HFFc6 (cell line): Measurements from ENCODE around the gene ZSCAN5C. TPM values are rescaled to one million over a fixed set of nuclear protein-coding genes. Genes with fewer than 3 reads are reported as not detected.

Experiments used
- DNase-seq: peaks from one replicate; pipeline ENCODE4 v3.0.0-alpha.2; 2018
- H3K27ac Mint-ChIP-seq: 2 replicates; pipeline ENCODE4 v1.8.0; 2020; ENCODE audit warnings: mild to moderate bottlenecking, mixed read lengths
- H3K27me3 Mint-ChIP-seq: 2 replicates; pipeline ENCODE4 v1.8.0; 2021; ENCODE audit warnings: mild to moderate bottlenecking, moderate library complexity, mixed read lengths; ENCODE audit not compliant: insufficient read depth
- H3K36me3 Mint-ChIP-seq: 2 replicates; pipeline ENCODE4 v1.8.0; 2021; ENCODE audit warnings: low read depth, mixed read lengths
- H3K4me1 Mint-ChIP-seq: 2 replicates; pipeline ENCODE4 v1.8.0; 2020; ENCODE audit warnings: low read depth, mixed read lengths
- H3K4me3 Mint-ChIP-seq: 2 replicates; pipeline ENCODE4 v1.8.0; 2020; ENCODE audit warnings: mild to moderate bottlenecking, moderate library complexity, mixed read lengths
- H3K9me3 Mint-ChIP-seq: 2 replicates; pipeline ENCODE4 v1.8.0; 2020; ENCODE audit warnings: mild to moderate bottlenecking, mixed read lengths
- CTCF ChIP-seq: fragments of 200-600 bp; sonication (generic); IDR thresholded peaks from 2 replicates; pipeline ENCODE4 v1.5.0; 2021; ENCODE audit warnings: antibody characterized with exemption, mild to moderate bottlenecking
- total RNA-seq, 6 experiments: library from RNA; stranded (reverse); fragmentation: NEBNext Ultra II Directional; extraction: Animal tissue kit (Norgen Biotek cat#: 25700); gene quantifications; 2 replicates in 1 of 6; 3 replicates in 5 of 6; pipeline ENCODE4 v1.2.3, GENCODE V29; 2021

The ZSCAN5C gene
- total RNA-seq, 6 experiments from 2014 or later, result not detected

DNA sequence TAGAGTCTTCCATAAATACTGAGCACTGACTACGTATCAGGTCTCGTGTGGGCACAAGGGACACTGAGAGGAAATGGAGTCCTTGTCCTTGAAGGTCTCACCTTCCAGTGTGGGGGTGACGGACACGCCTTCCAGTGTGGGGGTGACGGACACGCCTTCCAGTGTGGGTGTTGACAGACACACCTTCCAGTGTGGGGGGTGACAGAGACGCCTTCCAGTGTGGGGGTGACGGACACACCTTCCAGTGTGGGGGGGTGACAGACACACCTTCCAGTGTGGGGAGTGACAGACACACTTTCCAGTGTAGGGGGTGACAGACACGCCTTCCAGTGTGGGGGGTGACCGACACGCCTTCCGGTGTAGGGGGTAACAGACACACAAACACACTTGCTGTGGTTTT is 56.2 kb downstream of the ZSCAN5C start:
- Mint-ChIP-seq H3K27me3 (peaks cover 8% of the 10 kb centered on the region), H3K36me3 (peaks cover 5% of the 10 kb centered on the region), H3K9me3 (no peaks in the 10 kb centered on the region), H3K27ac (no peak overlapping the region), H3K4me3 (no peak overlapping the region), H3K4me1 (no peaks in the 10 kb centered on the region)
- TF ChIP-seq CTCF, result no peak
- no peak for DNase-seq

Other genes with a start within 250 kb of the ZSCAN5C start
- not detected for gene NLRP5, start 215.5 kb upstream of the ZSCAN5C start, total RNA-seq
- gene ZNF787, start 81.0 kb upstream of the ZSCAN5C start, total RNA-seq, result 10 to 100 TPM; 28.5 to 31.5 (median 29.5) TPM
- gene ZNF444, start 61.0 kb upstream of the ZSCAN5C start, total RNA-seq, result 10 to 100 TPM; 20.6 to 28.4 (median 22.5) TPM
- gene GALP, start 26.3 kb upstream of the ZSCAN5C start, total RNA-seq, result not detected
- gene ZSCAN5B, start 4.5 kb upstream of the ZSCAN5C start, total RNA-seq, result under 1 TPM in 1 of 6 experiments, not detected in 5; 0.12 TPM
- gene EDDM13, start 70.5 kb downstream of the ZSCAN5C start, total RNA-seq, result not detected
- 1 to 10 TPM; 5.0 to 6.8 (median 5.8) TPM for gene ZSCAN5A, start 112.6 kb downstream of the ZSCAN5C start, total RNA-seq
- 1 to 10 TPM in 3 of 6 experiments, under 1 TPM in 3; 0.37 to 1.2 (median 0.81) TPM for gene ZNF582, start 191.3 kb downstream of the ZSCAN5C start, total RNA-seq
- 1 to 10 TPM; 3.5 to 5.3 (median 4.5) TPM for gene ZNF583, start 202.1 kb downstream of the ZSCAN5C start, total RNA-seq